T-helper 1 cell (primary cell): Measurements from ENCODE around the gene ENPEP.
"Not testable (repeated sequence)": the region's sequence is repeated elsewhere in the genome, so short reads cannot be mapped to it uniquely, and the experiment has no call there.

Experiments
- DNase-seq, 5 donors: peaks; one replicate each; pipeline ENCODE4 v3.0.0-alpha.2; 2012 to 2020

The ENPEP gene

GRCh38 chr4:110526589-110526988 is 50.6 kb downstream of the ENPEP start:
- no peak for DNase-seq

- DNase-seq, result peak in 1 of 5 donors; percentile 83
Observed at GRCh38 chr4:110527156-110527555, 51.2 kb downstream of the ENPEP start.

GRCh38 chr4:110532901-110533589 is 57.1 kb downstream of the ENPEP start:
- DNase-seq, result no peak

- DNase-seq, result no peak
Observed at GRCh38 chr4:110533590-110533910, 57.6 kb downstream of the ENPEP start.

DNA sequence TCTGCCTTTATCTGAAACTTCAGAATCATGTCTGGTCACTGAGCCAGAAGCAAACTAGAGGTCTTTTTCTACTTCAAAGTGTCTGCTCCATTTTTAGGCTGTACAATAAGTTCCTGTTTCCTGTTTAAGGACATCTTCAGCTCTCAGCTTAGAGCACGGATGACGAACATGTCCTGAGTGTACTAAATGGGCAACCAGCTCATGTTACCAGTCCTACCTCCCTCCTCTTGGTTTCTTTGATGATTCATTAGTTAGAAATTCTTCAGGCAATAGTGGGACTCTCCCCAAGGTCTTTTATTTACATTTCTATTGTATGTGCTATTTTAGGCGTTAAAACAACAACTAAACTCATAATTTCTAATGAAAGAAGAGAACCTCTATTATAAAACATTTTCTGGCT is 58.0 kb downstream of the ENPEP start:
- DNase-seq, result no peak

DNA sequence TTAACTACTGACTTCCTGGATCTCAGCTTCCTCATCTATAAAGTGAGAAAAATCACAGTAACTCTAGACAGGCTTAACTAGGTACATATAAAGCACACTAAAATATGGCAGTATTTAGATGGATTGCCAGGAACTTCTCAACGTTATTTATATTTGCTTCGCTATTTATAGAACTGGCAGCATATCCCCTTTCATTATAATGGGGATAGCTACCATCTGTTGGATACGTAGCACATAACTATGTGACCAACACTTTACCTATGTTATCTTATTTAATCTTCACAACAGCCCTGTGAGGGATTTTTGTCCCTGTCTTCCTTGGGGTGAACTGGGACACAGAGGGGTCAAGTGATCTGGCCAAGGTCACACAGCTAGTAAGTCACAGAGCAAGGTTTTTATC is 64.6 kb downstream of the ENPEP start:
- no peak for DNase-seq

DNA sequence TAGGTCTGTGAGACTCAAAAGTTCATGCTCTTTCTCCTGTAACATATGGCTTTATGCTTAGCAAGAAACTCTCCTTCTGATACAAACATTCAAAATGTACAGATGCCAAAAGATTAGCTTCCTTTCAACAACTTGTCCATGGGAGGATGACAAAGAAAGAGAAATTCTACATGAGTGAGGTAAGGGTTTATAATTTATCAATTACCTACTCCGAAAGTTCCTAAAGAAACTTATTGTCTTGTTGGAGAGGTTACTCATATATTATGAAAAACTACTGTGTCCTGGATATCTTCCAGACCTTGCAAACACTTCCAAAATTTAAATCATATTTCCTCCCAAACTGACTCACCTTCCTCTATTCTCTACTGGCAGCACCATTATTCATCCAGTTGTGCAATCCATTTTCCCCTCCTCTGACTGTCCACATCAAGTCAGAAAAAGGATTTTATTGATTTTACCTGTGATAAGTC is 65.1 kb downstream of the ENPEP start:
- no peak for DNase-seq

DNA sequence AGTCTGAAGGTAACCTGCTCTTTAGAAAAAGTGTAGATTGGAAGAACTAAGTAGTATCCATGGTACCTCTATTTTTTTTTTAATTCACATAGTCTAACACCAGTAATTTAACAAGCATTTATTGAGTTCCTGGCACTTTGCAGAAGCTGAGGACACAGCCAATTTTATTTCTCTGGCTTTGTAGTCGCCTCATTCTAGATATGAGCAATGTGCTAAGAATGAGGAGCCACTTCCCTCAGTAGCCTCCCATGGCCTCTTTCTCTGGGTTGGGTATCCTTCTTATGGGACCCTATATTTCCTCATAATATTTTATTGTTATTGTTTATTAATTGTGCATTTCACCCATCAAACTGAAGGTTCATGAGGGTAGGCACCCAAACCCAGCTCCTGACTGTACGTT is 67.6 kb downstream of the ENPEP start:
- no peak for DNase-seq

- DNase-seq, result no peak
Observed at GRCh38 chr4:110544594-110544993, 68.6 kb downstream of the ENPEP start.

GRCh38 chr4:110550260-110550659 is 74.3 kb downstream of the ENPEP start:
- DNase-seq, result no peak

- no peak for DNase-seq
Observed at GRCh38 chr4:110553197-110553596, 77.2 kb downstream of the ENPEP start.

GRCh38 chr4:110567214-110567613 is 91.3 kb downstream of the ENPEP start:
- no peak for DNase-seq

GRCh38 chr4:110576696-110577095 is 100.7 kb downstream of the ENPEP start:
- not testable (repeated sequence) for DNase-seq

DNA sequence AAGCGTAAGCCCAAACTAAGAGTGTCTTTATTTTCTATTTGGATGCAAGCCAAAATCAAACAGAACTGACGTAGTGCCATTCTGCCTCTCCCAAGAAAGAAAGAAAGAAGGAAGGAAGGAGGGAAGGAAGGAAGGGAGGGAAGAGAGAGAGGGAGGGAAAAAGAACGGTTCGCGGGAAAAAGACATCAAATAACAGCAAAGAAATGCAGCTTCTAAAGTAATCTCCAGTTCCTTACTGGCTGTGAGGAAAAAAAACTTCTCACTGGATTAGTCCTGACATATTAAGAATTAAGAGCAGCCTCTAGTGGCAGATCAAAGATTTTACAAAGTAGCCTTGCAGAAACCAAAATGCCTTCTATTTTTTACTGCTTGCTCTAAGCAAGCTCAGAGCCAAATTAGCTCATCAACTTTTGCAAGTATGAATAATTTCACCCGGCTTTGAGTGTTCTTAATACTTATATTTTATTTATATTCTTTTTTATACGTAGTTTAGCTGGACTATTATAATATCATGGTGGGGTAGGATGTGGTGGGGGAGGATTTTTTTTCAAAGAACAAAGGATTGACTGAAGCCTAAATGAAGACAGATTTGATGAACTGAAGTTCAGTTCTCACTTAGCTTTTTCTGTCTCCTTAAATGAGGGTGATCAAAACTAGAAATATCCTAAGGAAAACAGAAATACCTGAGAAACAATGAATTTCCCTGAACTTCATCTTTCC is 110.3 kb downstream of the ENPEP start:
- DNase-seq, result no peak

GRCh38 chr4:110587666-110588285 is 111.8 kb downstream of the ENPEP start:
- DNase-seq, result no peak

DNA sequence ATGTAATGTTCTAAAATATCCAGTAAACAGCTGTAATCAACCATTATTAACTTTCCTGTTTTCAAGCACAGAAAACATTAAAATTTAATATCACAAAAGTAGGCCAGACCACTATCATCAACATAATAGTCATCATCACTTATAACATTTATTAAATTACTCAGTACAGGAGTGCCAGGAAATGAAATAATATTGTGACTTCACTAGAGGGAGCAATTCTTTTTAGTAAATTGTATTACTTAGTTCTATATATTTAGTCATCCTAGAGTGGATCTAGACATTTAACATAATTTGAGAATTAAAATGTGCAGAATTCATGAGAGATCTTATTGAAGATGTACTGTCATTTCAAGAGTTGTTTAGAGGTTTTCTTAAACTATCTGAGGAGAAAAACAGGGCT is 113.3 kb downstream of the ENPEP start:
- DNase-seq, result no peak

GRCh38 chr4:110595583-110595982 is 119.6 kb downstream of the ENPEP start:
- no peak for DNase-seq

DNA sequence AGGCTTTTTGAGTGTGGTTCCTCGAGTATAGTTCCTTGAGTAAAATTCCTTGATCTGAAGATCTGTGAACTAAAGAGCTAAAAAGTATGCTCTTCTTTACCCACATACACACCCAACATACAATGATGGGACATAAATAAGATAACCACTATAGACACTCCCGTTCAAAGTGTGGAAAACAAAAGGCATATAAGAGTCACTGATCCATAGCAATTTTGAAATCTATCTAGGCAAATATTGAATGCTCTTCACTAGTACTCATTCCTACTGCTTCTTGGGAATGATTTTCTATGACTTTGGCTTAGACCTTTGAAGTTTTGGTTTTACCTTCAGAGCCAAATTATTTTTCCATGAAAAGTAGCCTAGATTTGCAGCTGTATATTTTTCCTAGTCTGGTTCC is 120.5 kb downstream of the ENPEP start:
- no peak for DNase-seq

DNA sequence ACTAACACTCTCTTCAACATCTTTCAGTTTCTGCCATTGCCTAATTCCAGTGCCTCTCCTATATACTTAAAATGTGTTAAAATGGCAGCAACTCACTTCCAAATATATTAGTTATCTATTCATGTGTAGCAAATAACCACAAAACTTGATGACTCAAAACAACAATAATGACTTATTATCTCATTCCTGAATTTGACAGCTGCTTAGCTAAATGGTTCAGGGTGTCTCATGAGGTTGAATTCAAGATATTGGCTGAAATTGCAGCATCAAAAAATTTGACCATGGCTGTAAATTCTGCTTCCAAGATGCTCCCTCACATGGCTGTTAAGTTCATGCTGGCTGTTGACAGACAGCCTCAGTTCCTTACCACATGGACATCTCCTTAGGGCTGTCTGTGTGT is 121.6 kb downstream of the ENPEP start:
- no peak for DNase-seq

- no peak for DNase-seq
Observed at GRCh38 chr4:110602061-110602460, 126.1 kb downstream of the ENPEP start.

DNA sequence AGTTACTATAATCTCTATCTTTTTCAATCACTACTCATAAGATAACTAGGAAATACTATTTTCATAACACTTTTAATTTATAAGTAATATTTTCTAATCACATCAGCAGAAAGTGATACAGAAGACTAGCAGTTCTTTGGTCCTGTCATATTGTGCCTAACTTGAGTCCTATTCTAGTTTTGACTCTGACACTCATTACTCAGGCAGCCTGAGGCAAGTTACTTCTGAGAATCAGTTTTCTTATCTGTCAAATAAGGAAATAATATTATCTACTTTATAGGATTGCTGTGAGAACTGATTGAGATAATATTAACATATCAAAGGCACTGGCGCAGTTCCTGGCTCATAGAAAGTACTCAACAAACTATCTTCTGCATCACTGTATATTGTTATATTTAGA is 129.1 kb downstream of the ENPEP start:
- no peak for DNase-seq

- DNase-seq, result no peak
Observed at GRCh38 chr4:110609044-110609750, 133.2 kb downstream of the ENPEP start.

DNA sequence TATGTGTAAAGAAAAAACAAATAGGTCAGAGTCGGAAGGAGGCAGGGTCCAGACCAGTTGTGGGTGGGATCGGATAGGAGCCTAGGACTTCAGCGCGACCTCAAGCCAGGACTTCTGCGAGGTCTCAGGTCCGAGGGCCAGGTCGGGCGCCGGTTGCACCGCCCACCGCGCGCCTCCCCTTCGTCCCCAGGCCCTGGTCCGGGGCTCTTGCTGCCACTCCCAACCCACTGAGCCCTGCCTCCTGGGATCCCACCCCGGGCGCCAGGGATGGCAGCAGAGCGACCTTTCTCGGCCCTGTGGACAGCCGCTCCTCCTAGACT is 134.6 kb downstream of the ENPEP start:
- DNase-seq, result no peak
